Glutamatergic neuron (in vitro differentiated cells): ENCODE data around the gene ZNF181. TPM values are rescaled to one million over a fixed set of nuclear protein-coding genes. Genes with fewer than 3 reads are reported as not detected.
A peak's percentile ranks its signal among the peaks of the same experiment; 100 is the strongest.

Experiments used
- DNase-seq: peaks from one replicate; pipeline ENCODE4 v3.0.0; 2022
- H3K27ac Mint-ChIP-seq: one replicate; pipeline ENCODE4 v1.8.0; 2020; ENCODE audit warnings: mild to moderate bottlenecking, mixed read lengths, inconsistent platforms; ENCODE audit not compliant: unreplicated experiment
- H3K27me3 Mint-ChIP-seq: one replicate; pipeline ENCODE4 v1.8.0; 2020; ENCODE audit warnings: mild to moderate bottlenecking, moderate library complexity, mixed read lengths, inconsistent platforms; ENCODE audit not compliant: unreplicated experiment
- H3K36me3 Mint-ChIP-seq: one replicate; pipeline ENCODE4 v1.8.0; 2020; ENCODE audit warnings: mild to moderate bottlenecking, mixed read lengths, inconsistent platforms; ENCODE audit not compliant: unreplicated experiment
- H3K4me1 Mint-ChIP-seq: one replicate; pipeline ENCODE4 v1.8.0; 2020; ENCODE audit warnings: mild to moderate bottlenecking, low read depth, mixed read lengths, inconsistent platforms; ENCODE audit not compliant: unreplicated experiment
- H3K4me3 Mint-ChIP-seq: one replicate; pipeline ENCODE4 v1.8.0; 2020; ENCODE audit warnings: mild to moderate bottlenecking, mixed read lengths, inconsistent platforms; ENCODE audit not compliant: unreplicated experiment
- H3K9me3 Mint-ChIP-seq: one replicate; pipeline ENCODE4 v1.8.0; 2020; ENCODE audit warnings: mild to moderate bottlenecking, moderate library complexity, mixed read lengths, inconsistent platforms; ENCODE audit not compliant: unreplicated experiment
- CTCF ChIP-seq: fragments of 200-600 bp; sonication (generic); IDR thresholded peaks from one replicate; pipeline ENCODE4 v1.5.0; 2021; ENCODE audit not compliant: partially characterized antibody, unreplicated experiment
- total RNA-seq: library from RNA; stranded (reverse); fragmentation: NEBNext Ultra II Directional; extraction: Animal tissue kit (Norgen Biotek cat#: 25700); gene quantifications from one replicate; pipeline ENCODE4 v1.2.1, GENCODE V29; 2021; ENCODE audit not compliant: unreplicated experiment

Gene ZNF181
- total RNA-seq, 1 donor from 2014 or later, result 11.4 TPM

GRCh38 chr19:34772697-34773554 lies 38.9 kb downstream of the ZNF181 start, which contains the start of gene ZNF599:
TSS of gene ZNF599 (minus strand) at chr19:34773215. CDS start at chr19:34772841, 374 bp downstream.
- peak; percentile 92 for DNase-seq
- H3K36me3 Mint-ChIP-seq, result peaks cover 10% of the 10 kb centered on the region
- H3K27me3 Mint-ChIP-seq, result peaks cover 7% of the 10 kb centered on the region
- H3K4me1 Mint-ChIP-seq, result no peaks in the 10 kb centered on the region
- peaks cover 10% of the 10 kb centered on the region for H3K9me3 Mint-ChIP-seq
- H3K4me3 Mint-ChIP-seq, result peak within 1 kb of the TSS; percentile 94
- TF ChIP-seq CTCF, result no peak
- H3K27ac Mint-ChIP-seq, result peak within 1 kb of the TSS; percentile 69

GRCh38 chr19:34773555-34773864 lies 39.5 kb downstream of the ZNF181 start:
- Mint-ChIP-seq H3K27me3 (peaks cover 7% of the 10 kb centered on the region), H3K4me3 (peak overlapping the region; percentile 94), H3K9me3 (peaks cover 10% of the 10 kb centered on the region), H3K4me1 (no peaks in the 10 kb centered on the region), H3K36me3 (peaks cover 10% of the 10 kb centered on the region), H3K27ac (no peak overlapping the region)
- no peak for TF ChIP-seq CTCF
- DNase-seq, result no peak

DNA sequence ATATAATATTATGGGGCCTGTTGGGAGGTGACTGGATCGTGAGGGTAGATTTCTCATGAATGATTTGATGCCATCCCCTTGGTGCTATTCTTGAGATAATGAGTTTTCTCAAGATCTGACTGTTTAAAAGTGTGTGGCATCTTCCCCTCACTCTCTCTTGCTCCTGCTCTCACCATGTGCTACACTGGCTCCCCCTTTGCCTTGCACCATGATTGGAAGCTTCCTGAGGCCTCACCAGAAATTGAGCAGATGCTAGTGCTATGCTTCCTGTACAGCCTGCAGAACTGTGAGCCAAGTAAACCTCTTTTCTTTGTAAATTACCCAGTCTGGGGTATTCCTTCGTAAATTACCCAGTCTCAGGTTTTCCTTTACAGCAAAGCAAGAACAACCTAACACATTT lies 40.8 kb downstream of the ZNF181 start:
- peaks cover 10% of the 10 kb centered on the region for H3K9me3 Mint-ChIP-seq
- no peaks in the 10 kb centered on the region for H3K4me1 Mint-ChIP-seq
- no peak overlapping the region for H3K4me3 Mint-ChIP-seq
- H3K27ac Mint-ChIP-seq, result no peak overlapping the region
- no peak for DNase-seq
- peaks cover 7% of the 10 kb centered on the region for H3K27me3 Mint-ChIP-seq
- H3K36me3 Mint-ChIP-seq, result peaks cover 10% of the 10 kb centered on the region
- no peak for TF ChIP-seq CTCF

- Mint-ChIP-seq H3K4me3 (no peak overlapping the region), H3K27me3 (peaks cover 6% of the 10 kb centered on the region), H3K36me3 (no peaks in the 10 kb centered on the region), H3K27ac (no peak overlapping the region), H3K9me3 (peaks cover 5% of the 10 kb centered on the region), H3K4me1 (no peaks in the 10 kb centered on the region)
- no peak for DNase-seq
- no peak for TF ChIP-seq CTCF
These were observed 44.3 kb downstream of the ZNF181 start for GRCh38 chr19:34778342-34778741.

DNA sequence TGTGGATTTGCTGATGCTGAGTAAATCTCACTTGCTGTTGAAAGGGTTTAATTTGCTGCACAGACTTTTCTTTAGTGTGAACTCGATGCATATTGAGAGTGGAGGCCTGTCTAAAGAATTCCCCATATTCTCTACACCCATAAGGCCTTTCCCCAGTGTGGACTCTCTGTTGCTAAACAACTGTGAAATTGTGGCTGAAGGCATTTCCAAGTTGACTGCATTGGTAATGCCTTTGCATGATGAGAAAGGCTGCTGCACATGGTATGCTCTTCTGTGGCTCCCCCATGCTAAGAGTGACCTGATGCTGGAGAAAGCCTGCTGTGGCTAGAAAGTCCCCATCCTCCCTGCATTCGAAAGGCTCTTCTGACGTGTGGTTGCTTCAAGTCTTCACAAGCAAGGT lies 45.6 kb downstream of the ZNF181 start:
- Mint-ChIP-seq H3K27me3 (peaks cover 6% of the 10 kb centered on the region), H3K36me3 (no peaks in the 10 kb centered on the region), H3K9me3 (peaks cover 2% of the 10 kb centered on the region)

More for the DNA sequence above, 45.6 kb downstream of the ZNF181 start:
- DNase-seq, result no peak
- Mint-ChIP-seq H3K27ac (no peak overlapping the region), H3K4me3 (no peak overlapping the region), H3K4me1 (no peaks in the 10 kb centered on the region)
- no peak for TF ChIP-seq CTCF
